ENCODE data around the gene BANP. TPM values are rescaled to one million over a fixed set of nuclear protein-coding genes. Genes with fewer than 3 reads are reported as not detected.
A peak's percentile ranks its signal among the peaks of the same experiment; 100 is the strongest.
"Not testable (repeated sequence)": the region's sequence is repeated elsewhere in the genome, so short reads cannot be mapped to it uniquely, and the experiment has no call there.

Gene BANP
- total RNA-seq, 1 experiment from 2014 or later = 22.6 TPM

- in situ Hi-C loops (cut with HindIII; ENCODE audit: low pct_unique_long_range_greater_than_20kb, low sequenced_read_pairs); DNase-seq (ENCODE audit: low read depth, low spot score); H3K9me3 ChIP-seq (ENCODE audit: control insufficient read depth, insufficient read depth, low read depth, low read length); H3K27ac ChIP-seq (ENCODE audit: low read length); H3K4me3 ChIP-seq (ENCODE audit: low read depth in 2 of 2, low read length in 2 of 2); H3K36me3 ChIP-seq (ENCODE audit: control insufficient read depth, insufficient read depth, low read length); H3K4me1 ChIP-seq (ENCODE audit: control insufficient read depth, insufficient read depth, low read length); intact Hi-C loops (cut with micrococcal nuclease; ENCODE audit: unreplicated experiment); POLR2A ChIA-PET; BruUV-seq (replicated peaks); CTCF ChIA-PET; H3K27me3 ChIP-seq (ENCODE audit: control insufficient read depth, insufficient read depth, low read length); ATAC-seq: not testable (repeated sequence)
These were observed 30.1 kb downstream of the BANP start for GRCh38 chr16:87981376-87981775.

GRCh38 chr16:87982581-87983041, 31.4 kb downstream of the BANP start:
- CTCF ChIA-PET = no interaction called here
- H3K9me3 ChIP-seq (ENCODE audit: control insufficient read depth, insufficient read depth, low read depth, low read length) = no peaks in the 10 kb centered on the region
- ATAC-seq = no peak
- H3K4me1 ChIP-seq (ENCODE audit: control insufficient read depth, insufficient read depth, low read length) = no peaks in the 10 kb centered on the region
- H3K4me3 ChIP-seq (ENCODE audit: low read depth in 2 of 2, low read length in 2 of 2) = no peak overlapping the region
- no peak for DNase-seq (ENCODE audit: low read depth, low spot score)
- no peaks in the 10 kb centered on the region; the same call in 1 of the 2 replicates for H3K36me3 ChIP-seq (ENCODE audit: control insufficient read depth, insufficient read depth, low read length)
- TF ChIP-seq TCF7L2 (IDR thresholded peaks at IDR 0.05; ENCODE audit: low read depth, low read length) (no peak), POLR2AphosphoS5 (IDR thresholded peaks at IDR 0.05; ENCODE audit: low read depth, low read length) (no peak), CTCF (IDR thresholded peaks at IDR 0.05) (no peak), REST (IDR thresholded peaks at IDR 0.05; ENCODE audit: insufficient read depth in 1 of 2, low read depth in 2 of 2, low read length in 1 of 2) (no peak), SIN3A (IDR thresholded peaks at IDR 0.05; ENCODE audit: borderline replicate concordance, insufficient read depth, low read depth, low read length) (no peak)
- POLR2A ChIA-PET = no interaction called here
- in situ Hi-C loops (cut with HindIII; ENCODE audit: low pct_unique_long_range_greater_than_20kb, low sequenced_read_pairs) (no loop called here), intact Hi-C loops (cut with micrococcal nuclease; ENCODE audit: unreplicated experiment) (no loop called here)
- no peak overlapping the region for H3K27ac ChIP-seq (ENCODE audit: low read length)
- H3K27me3 ChIP-seq (ENCODE audit: control insufficient read depth, insufficient read depth, low read length) = no peaks in the 10 kb centered on the region
- BruUV-seq (replicated peaks) = no TSS peak

GRCh38 chr16:87983072-87983736, 32.0 kb downstream of the BANP start:
- CTCF ChIA-PET; BruUV-seq (replicated peaks); H3K4me3 ChIP-seq (ENCODE audit: low read depth in 2 of 2, low read length in 2 of 2); POLR2A ChIA-PET; H3K9me3 ChIP-seq (ENCODE audit: control insufficient read depth, insufficient read depth, low read depth, low read length); H3K36me3 ChIP-seq (ENCODE audit: control insufficient read depth, insufficient read depth, low read length); H3K4me1 ChIP-seq (ENCODE audit: control insufficient read depth, insufficient read depth, low read length); H3K27me3 ChIP-seq (ENCODE audit: control insufficient read depth, insufficient read depth, low read length); H3K27ac ChIP-seq (ENCODE audit: low read length); DNase-seq (ENCODE audit: low read depth, low spot score); intact Hi-C loops (cut with micrococcal nuclease; ENCODE audit: unreplicated experiment); in situ Hi-C loops (cut with HindIII; ENCODE audit: low pct_unique_long_range_greater_than_20kb, low sequenced_read_pairs): not testable (repeated sequence)
- peak; percentile 98 for ATAC-seq

GRCh38 chr16:87983737-87984097, 32.5 kb downstream of the BANP start:
- CTCF ChIA-PET; in situ Hi-C loops (cut with HindIII; ENCODE audit: low pct_unique_long_range_greater_than_20kb, low sequenced_read_pairs); BruUV-seq (replicated peaks); POLR2A ChIA-PET; H3K4me3 ChIP-seq (ENCODE audit: low read depth in 2 of 2, low read length in 2 of 2); H3K9me3 ChIP-seq (ENCODE audit: control insufficient read depth, insufficient read depth, low read depth, low read length); H3K27me3 ChIP-seq (ENCODE audit: control insufficient read depth, insufficient read depth, low read length); intact Hi-C loops (cut with micrococcal nuclease; ENCODE audit: unreplicated experiment); DNase-seq (ENCODE audit: low read depth, low spot score); H3K4me1 ChIP-seq (ENCODE audit: control insufficient read depth, insufficient read depth, low read length); H3K36me3 ChIP-seq (ENCODE audit: control insufficient read depth, insufficient read depth, low read length); ATAC-seq; H3K27ac ChIP-seq (ENCODE audit: low read length): not testable (repeated sequence)

- POLR2A ChIA-PET = not testable (repeated sequence)
These were observed 32.9 kb downstream of the BANP start for GRCh38 chr16:87984180-87984579.

More at GRCh38 chr16:87984180-87984579, 32.9 kb downstream of the BANP start:
- in situ Hi-C loops (cut with HindIII; ENCODE audit: low pct_unique_long_range_greater_than_20kb, low sequenced_read_pairs); intact Hi-C loops (cut with micrococcal nuclease; ENCODE audit: unreplicated experiment); H3K27me3 ChIP-seq (ENCODE audit: control insufficient read depth, insufficient read depth, low read length); ATAC-seq; H3K36me3 ChIP-seq (ENCODE audit: control insufficient read depth, insufficient read depth, low read length); H3K9me3 ChIP-seq (ENCODE audit: control insufficient read depth, insufficient read depth, low read depth, low read length); H3K27ac ChIP-seq (ENCODE audit: low read length); H3K4me1 ChIP-seq (ENCODE audit: control insufficient read depth, insufficient read depth, low read length); BruUV-seq (replicated peaks); CTCF ChIA-PET; H3K4me3 ChIP-seq (ENCODE audit: low read depth in 2 of 2, low read length in 2 of 2); DNase-seq (ENCODE audit: low read depth, low spot score): not testable (repeated sequence)
